Stomach smooth muscle (tissue), 2 donors: ENCODE data around the gene USP6NL.

Source experiments
- H3K27ac ChIP-seq: one replicate; pipeline ENCODE4 v1.7.0; 2013; ENCODE audit warnings: mild to moderate bottlenecking, low read length, inconsistent platforms
- H3K27me3 ChIP-seq, 2 donors: one replicate each; pipeline ENCODE4 v1.7.0; 2013; ENCODE audit warnings: low read length in 2 of 2; ENCODE audit not compliant: insufficient read depth in 2 of 2, control insufficient read depth in 1 of 2
- H3K36me3 ChIP-seq, 2 donors: one replicate each; pipeline ENCODE4 v1.7.0; 2013; ENCODE audit warnings: low read length in 2 of 2; ENCODE audit not compliant: control insufficient read depth in 2 of 2, insufficient read depth in 2 of 2
- H3K4me1 ChIP-seq: one replicate; pipeline ENCODE4 v1.7.0; 2013; ENCODE audit warnings: low read length; ENCODE audit not compliant: control insufficient read depth, insufficient read depth
- H3K4me3 ChIP-seq, 2 donors: one replicate each; pipeline ENCODE4 v1.7.0; 2013; ENCODE audit warnings: low read length in 2 of 2
- H3K9ac ChIP-seq, 2 donors: one replicate each; pipeline ENCODE4 v1.7.0; 2013; ENCODE audit warnings: low read length in 2 of 2, mild to moderate bottlenecking in 1 of 2
- H3K9me3 ChIP-seq, 2 donors: one replicate each; pipeline ENCODE4 v1.7.0; 2013; ENCODE audit warnings: low read length in 2 of 2; ENCODE audit not compliant: control insufficient read depth in 2 of 2
- donor health status: healthy.
- donor health status: Pancreatic carcinoma.

The USP6NL gene

DNA sequence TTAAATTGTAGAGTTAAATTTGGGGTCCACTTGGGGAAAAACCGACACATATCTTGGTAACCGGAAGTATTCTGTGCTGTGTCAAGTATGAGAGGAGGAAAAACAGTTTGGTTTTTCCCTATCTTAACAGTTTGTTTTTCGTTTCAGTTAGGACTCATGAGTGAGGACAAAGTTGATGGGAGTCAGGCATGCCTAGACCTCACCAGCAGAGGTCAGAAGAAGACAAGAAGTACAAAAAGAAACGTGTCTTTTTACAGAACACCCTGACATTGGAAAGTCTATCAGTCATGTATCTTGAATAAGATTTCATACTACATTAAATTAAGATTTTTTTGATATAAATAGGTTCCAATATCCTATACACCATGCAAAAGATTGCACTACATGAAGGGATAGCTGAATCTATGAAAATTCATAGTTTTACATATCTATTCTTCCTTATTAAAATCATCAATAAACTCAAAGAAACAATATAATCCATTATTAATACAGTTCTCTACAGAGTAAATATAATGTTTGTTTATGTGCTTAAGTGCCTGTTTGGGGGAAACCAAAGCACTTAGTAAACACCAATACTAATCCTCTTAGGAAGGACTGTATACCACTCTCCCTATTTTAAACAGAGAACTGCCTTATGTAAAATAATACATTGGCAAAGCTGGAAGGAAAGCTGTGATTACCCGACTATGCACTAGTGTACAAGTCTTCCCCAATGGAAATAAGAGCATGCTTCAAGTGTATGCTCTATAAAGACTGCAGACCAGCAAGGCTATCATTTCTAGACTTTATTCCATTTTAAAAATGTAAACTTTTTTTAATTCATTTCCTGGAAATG lies 95.6 kb downstream of the USP6NL start:
- H3K4me1 ChIP-seq, result no peaks in the 10 kb centered on the region
- H3K4me3 ChIP-seq, result no peak overlapping the region

DNA sequence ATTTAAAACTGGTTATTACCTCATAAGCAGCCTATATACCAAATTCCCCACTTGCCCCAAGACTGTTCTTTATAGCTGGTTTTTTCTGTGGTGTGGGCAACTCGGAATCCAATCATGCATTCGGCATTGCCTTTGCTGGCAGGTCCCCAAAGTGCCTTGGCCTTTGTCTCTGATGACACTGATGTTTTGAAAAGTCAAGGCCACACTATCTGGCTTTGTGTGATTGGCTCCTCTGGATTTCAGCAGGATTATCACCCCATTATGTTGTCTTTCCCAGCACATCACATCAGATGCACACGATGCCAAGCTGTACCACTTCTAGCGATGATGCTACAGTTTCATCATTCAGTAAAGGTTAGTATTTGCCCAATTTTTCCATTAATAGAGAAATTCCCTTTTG lies 97.7 kb downstream of the USP6NL start:
- Histone ChIP-seq H3K9ac (no peak overlapping the region), H3K9me3 (no peaks in the 10 kb centered on the region), H3K4me3 (no peak overlapping the region), H3K27ac (no peak overlapping the region), H3K36me3 (peaks cover 0 to 2% of the 10 kb centered on the region in 2 donors), H3K4me1 (no peaks in the 10 kb centered on the region), H3K27me3 (no peaks in the 10 kb centered on the region)

More for the DNA sequence above, 95.6 kb downstream of the USP6NL start:
- Histone ChIP-seq H3K9me3 (no peaks in the 10 kb centered on the region), H3K27me3 (no peaks in the 10 kb centered on the region), H3K36me3 (no peaks in the 10 kb centered on the region), H3K27ac (no peak overlapping the region), H3K9ac (no peak overlapping the region)

DNA sequence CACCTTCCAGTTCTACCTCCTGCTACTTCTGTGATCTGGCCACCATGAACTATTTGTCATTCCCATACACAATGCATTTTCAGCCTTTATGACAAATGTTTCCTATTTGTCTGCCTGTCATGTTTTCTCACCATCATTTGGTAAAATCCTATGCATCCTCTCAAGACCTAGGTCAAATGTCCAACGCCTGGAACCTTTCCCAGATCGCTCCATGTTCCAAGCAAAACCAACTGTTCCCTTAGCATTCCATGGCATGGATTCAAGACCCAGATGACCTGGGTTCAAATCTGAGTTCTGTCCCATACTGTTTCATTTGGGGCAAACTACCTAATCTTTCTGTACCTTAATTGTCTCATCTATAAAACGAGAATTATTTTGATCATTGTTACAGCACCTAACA lies 98.9 kb downstream of the USP6NL start:
- Histone ChIP-seq H3K4me1 (no peaks in the 10 kb centered on the region), H3K27me3 (no peaks in the 10 kb centered on the region)

GRCh38 chr10:11511321-11511720 lies 100.1 kb downstream of the USP6NL start:
- Histone ChIP-seq H3K9ac (no peak overlapping the region), H3K27me3 (no peaks in the 10 kb centered on the region), H3K9me3 (no peaks in the 10 kb centered on the region), H3K27ac (no peak overlapping the region), H3K4me3 (no peak overlapping the region), H3K36me3 (peaks cover 0 to 2% of the 10 kb centered on the region in 2 donors), H3K4me1 (no peaks in the 10 kb centered on the region)

More for the DNA sequence above, 98.9 kb downstream of the USP6NL start:
- H3K4me3 ChIP-seq, result no peak overlapping the region
- H3K27ac ChIP-seq, result no peak overlapping the region
- H3K9me3 ChIP-seq, result no peaks in the 10 kb centered on the region
- no peak overlapping the region for H3K9ac ChIP-seq
- peaks cover 0 to 2% of the 10 kb centered on the region in 2 donors for H3K36me3 ChIP-seq

DNA sequence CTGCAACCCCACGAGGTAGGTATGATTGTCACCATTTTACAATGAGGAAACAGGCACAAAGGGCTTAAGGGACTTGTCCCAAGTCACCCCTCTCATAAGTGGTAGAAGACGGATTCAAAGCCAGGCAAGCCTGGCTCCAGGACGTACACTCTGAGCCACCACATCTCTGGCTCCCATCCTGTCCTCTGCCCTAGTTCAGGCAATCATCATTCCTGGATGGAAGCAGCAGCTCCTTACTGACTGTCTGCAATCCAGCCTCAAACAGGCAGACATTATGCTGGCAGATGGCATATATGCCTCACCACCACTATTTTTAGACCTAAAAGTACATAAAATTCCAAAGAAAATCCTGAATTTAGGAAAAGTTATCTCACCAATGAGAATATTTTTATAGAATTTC lies 100.7 kb downstream of the USP6NL start:
- Histone ChIP-seq H3K9me3 (no peaks in the 10 kb centered on the region), H3K9ac (no peak overlapping the region), H3K4me1 (no peaks in the 10 kb centered on the region), H3K27me3 (no peaks in the 10 kb centered on the region), H3K27ac (no peak overlapping the region), H3K4me3 (no peak overlapping the region), H3K36me3 (peaks cover 0 to 2% of the 10 kb centered on the region in 2 donors)

DNA sequence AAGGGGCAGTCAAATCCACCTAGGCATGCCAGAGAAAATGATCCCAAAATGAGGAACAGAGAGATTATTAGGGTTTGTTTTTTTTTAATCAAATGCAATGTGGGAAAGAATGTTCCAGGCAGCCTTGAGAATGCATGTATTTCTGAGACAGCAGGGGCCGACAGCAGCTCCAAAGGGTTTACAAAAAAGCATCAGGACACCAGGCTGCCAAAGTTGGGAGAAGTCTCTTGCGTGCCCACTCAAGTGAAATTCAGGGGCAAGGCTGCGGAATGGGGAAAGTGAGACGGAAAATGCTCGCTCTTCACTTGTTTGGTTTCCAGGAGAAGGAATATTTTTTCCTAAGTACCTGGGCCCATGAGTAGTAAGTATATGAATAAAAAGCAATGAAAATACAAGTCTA lies 101.2 kb downstream of the USP6NL start:
- Histone ChIP-seq H3K27ac (no peak overlapping the region), H3K4me3 (no peak overlapping the region), H3K9me3 (no peaks in the 10 kb centered on the region), H3K4me1 (no peaks in the 10 kb centered on the region), H3K27me3 (no peaks in the 10 kb centered on the region), H3K9ac (no peak overlapping the region), H3K36me3 (peaks cover 0 to 2% of the 10 kb centered on the region in 2 donors)

GRCh38 chr10:11509036-11509435 lies 102.4 kb downstream of the USP6NL start:
- no peak overlapping the region for H3K27ac ChIP-seq
- H3K9me3 ChIP-seq, result no peaks in the 10 kb centered on the region
- peaks cover 0 to 2% of the 10 kb centered on the region in 2 donors for H3K36me3 ChIP-seq
- no peak overlapping the region for H3K4me3 ChIP-seq
- no peaks in the 10 kb centered on the region for H3K27me3 ChIP-seq
- no peak overlapping the region for H3K9ac ChIP-seq
- no peaks in the 10 kb centered on the region for H3K4me1 ChIP-seq

GRCh38 chr10:11506247-11506789 lies 105.1 kb downstream of the USP6NL start:
- Histone ChIP-seq H3K9ac (no peak overlapping the region), H3K36me3 (peaks cover 0 to 2% of the 10 kb centered on the region in 2 donors), H3K27ac (no peak overlapping the region), H3K9me3 (no peaks in the 10 kb centered on the region), H3K4me1 (no peaks in the 10 kb centered on the region), H3K4me3 (no peak overlapping the region), H3K27me3 (no peaks in the 10 kb centered on the region)

DNA sequence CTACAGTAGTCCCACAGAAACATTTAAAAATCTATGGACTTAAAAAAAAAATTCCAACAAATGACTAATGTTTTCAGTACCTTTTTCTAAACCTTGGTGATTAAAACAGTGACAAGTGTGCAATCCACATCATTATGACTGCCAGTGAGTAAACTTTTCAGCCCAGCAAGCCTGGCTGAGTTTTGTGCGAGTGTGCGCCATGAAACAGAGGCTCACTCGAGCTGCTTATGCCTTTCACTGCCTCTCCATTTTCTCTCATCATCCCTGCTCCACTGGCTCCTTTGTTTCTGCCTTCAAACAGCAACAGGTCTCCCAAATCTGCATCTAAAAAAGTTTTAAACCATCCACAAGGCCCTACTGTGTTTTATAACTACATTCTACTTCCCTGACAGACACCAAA lies 105.8 kb downstream of the USP6NL start:
- peaks cover 0 to 2% of the 10 kb centered on the region in 2 donors for H3K36me3 ChIP-seq
- no peaks in the 10 kb centered on the region for H3K27me3 ChIP-seq
- no peaks in the 10 kb centered on the region for H3K4me1 ChIP-seq

GRCh38 chr10:11504566-11505285 lies 106.7 kb downstream of the USP6NL start:
- no peaks in the 10 kb centered on the region for H3K4me1 ChIP-seq
- H3K36me3 ChIP-seq, result peaks cover 0 to 2% of the 10 kb centered on the region in 2 donors
- no peak overlapping the region for H3K27ac ChIP-seq
- H3K9ac ChIP-seq, result no peak overlapping the region
- no peak overlapping the region for H3K4me3 ChIP-seq
- no peaks in the 10 kb centered on the region for H3K9me3 ChIP-seq
- H3K27me3 ChIP-seq, result no peaks in the 10 kb centered on the region

More for the DNA sequence above, 105.8 kb downstream of the USP6NL start:
- H3K9me3 ChIP-seq, result no peaks in the 10 kb centered on the region
- H3K9ac ChIP-seq, result no peak overlapping the region
- no peak overlapping the region for H3K27ac ChIP-seq
- H3K4me3 ChIP-seq, result no peak overlapping the region
